ENCODE data around the gene CACNA1G.

The CACNA1G gene

DNA sequence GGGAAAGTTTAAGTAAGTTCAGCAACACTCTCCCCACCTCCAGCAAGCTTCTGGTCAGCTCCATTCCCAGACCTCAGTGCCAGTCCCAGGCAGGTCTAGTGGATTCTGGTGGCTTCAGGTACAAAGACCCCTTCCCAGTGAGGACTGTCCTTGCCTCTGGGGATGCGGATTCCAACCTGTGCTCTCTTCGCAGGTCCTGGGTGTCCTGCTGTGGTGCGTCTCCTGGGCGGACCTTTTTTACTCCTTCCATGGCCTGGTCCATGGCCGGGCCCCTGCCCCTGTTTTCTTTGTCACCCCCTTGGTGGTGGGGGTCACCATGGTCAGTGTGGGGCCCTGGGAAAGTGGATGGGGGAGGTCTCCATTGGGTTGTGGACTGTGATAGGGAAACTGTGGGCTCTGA, 96.0 kb downstream of the CACNA1G start:
- Mint-ChIP-seq H3K27ac (no peak overlapping the region), H3K27me3 (ENCODE audit: low read depth) (peaks cover 4% of the 10 kb centered on the region), H3K4me1 (peaks cover 14% of the 10 kb centered on the region), H3K9me3 (peaks cover 8% of the 10 kb centered on the region), H3K4me3 (no peak overlapping the region), H3K36me3 (ENCODE audit: low read depth) (no peaks in the 10 kb centered on the region)
- TF ChIP-seq CTCF (IDR thresholded peaks at IDR 0.05; ENCODE audit: unreplicated experiment in 3 of 3): no peak

GRCh38 chr17:50657054-50657453, 96.5 kb downstream of the CACNA1G start:
- H3K27me3 Mint-ChIP-seq (ENCODE audit: low read depth): peaks cover 9% of the 10 kb centered on the region
- H3K9me3 Mint-ChIP-seq: peaks cover 4% of the 10 kb centered on the region
- H3K4me1 Mint-ChIP-seq: peaks cover 19% of the 10 kb centered on the region
- H3K4me3 Mint-ChIP-seq: no peak overlapping the region
- H3K36me3 Mint-ChIP-seq (ENCODE audit: low read depth): no peaks in the 10 kb centered on the region
- no peak overlapping the region for H3K27ac Mint-ChIP-seq
- no peak for TF ChIP-seq CTCF (IDR thresholded peaks at IDR 0.05; ENCODE audit: unreplicated experiment in 3 of 3)

- H3K36me3 Mint-ChIP-seq (ENCODE audit: low read depth): no peaks in the 10 kb centered on the region
- peaks cover 2% of the 10 kb centered on the region for H3K9me3 Mint-ChIP-seq
- no peak overlapping the region for H3K27ac Mint-ChIP-seq
- peaks cover 14% of the 10 kb centered on the region for H3K27me3 Mint-ChIP-seq (ENCODE audit: low read depth)
- peaks cover 20% of the 10 kb centered on the region for H3K4me1 Mint-ChIP-seq
- TF ChIP-seq CTCF (IDR thresholded peaks at IDR 0.05; ENCODE audit: unreplicated experiment in 3 of 3): no peak
- H3K4me3 Mint-ChIP-seq: no peak overlapping the region
These were observed 97.1 kb downstream of the CACNA1G start for GRCh38 chr17:50657627-50658026.

DNA sequence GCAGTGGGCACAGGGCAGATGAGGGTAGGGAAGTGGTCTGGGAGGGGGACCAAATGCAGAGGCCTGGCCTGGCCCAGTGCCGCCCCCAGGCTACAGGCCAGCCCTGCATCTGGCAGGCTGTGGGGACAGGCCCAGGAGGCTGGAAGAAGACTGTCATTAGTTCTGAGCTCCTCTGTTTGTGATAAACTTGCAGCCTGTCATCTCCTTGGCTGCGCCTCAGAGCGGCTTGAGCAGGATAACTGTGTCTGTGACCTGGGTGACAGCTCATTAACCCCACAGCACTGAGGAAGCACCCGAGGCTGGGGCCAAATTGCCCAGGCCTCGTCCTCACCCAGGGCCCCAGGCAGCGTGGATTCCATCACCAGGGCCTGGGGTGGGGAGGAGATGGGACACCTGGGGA, 98.1 kb downstream of the CACNA1G start:
- Mint-ChIP-seq H3K4me3 (no peak overlapping the region), H3K4me1 (peaks cover 20% of the 10 kb centered on the region), H3K9me3 (peaks cover 2% of the 10 kb centered on the region), H3K36me3 (ENCODE audit: low read depth) (no peaks in the 10 kb centered on the region), H3K27me3 (ENCODE audit: low read depth) (peaks cover 16% of the 10 kb centered on the region), H3K27ac (no peak overlapping the region)
- TF ChIP-seq CTCF (IDR thresholded peaks at IDR 0.05; ENCODE audit: unreplicated experiment in 3 of 3): no peak

- H3K9me3 Mint-ChIP-seq: peaks cover under 1% of the 10 kb centered on the region
- peaks cover 20% of the 10 kb centered on the region for H3K4me1 Mint-ChIP-seq
- H3K4me3 Mint-ChIP-seq: no peak overlapping the region
- H3K27ac Mint-ChIP-seq: no peak overlapping the region
- no peak for TF ChIP-seq CTCF (IDR thresholded peaks at IDR 0.05; ENCODE audit: unreplicated experiment in 3 of 3)
- H3K36me3 Mint-ChIP-seq (ENCODE audit: low read depth): no peaks in the 10 kb centered on the region
- peaks cover 16% of the 10 kb centered on the region for H3K27me3 Mint-ChIP-seq (ENCODE audit: low read depth)
These were observed 98.7 kb downstream of the CACNA1G start for GRCh38 chr17:50659179-50659578.

DNA sequence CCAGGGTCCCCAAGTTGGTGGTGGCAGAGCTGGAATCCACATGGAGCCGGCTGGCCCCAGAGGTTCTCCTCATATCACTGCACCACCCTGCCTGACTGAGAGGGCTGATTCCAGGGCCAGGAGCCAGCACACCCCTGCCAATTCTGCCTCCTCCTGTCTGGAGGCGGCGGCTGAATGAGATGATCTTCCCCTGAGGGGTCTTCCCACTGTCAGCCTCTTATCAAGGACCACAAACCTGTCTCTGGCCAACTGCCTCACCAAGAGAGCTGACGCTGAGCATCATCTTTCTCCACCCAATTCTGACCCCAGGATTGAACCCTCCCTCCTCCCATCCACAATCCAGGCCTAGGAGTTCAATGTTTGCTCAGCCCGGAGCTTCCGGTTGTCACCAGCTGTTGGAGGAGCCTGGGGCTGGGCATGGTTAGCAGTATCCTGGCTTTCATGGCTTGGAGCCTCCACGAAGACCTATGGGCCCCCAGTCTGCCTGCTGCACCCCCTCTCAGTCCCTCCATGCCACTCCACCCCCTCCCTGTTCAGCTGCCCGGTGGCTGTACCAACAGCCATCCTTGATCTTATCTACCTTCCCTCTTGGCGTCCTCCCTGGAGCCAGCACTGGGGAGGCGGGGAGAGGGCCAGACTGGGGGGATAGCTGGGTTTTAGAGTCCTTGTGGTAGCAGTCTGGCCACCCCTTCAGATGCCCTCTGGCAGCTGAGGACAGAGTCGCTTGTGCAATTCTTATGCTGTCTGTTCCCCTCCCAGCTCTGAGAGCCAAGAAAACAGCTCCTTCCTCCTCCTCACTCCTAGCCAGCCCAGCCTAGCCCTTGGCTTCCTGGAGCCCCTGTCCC, 99.7 kb downstream of the CACNA1G start:
- Mint-ChIP-seq H3K27me3 (ENCODE audit: low read depth) (peaks cover 16% of the 10 kb centered on the region), H3K4me1 (peaks cover 20% of the 10 kb centered on the region)
- no peak for TF ChIP-seq CTCF (IDR thresholded peaks at IDR 0.05; ENCODE audit: unreplicated experiment in 3 of 3)

More for the DNA sequence above, 99.7 kb downstream of the CACNA1G start:
- Mint-ChIP-seq H3K9me3 (no peaks in the 10 kb centered on the region), H3K36me3 (ENCODE audit: low read depth) (no peaks in the 10 kb centered on the region), H3K4me3 (no peak overlapping the region), H3K27ac (peak overlapping the region in 2 of 3 experiments; percentile 55 to 59)

Data from nephron (organoid).